Stimulated activated CD4-positive, alpha-beta T cell treated with anti-CD3 and anti-CD28 coated beads, Interleukin-1b, Interleukin-23, amount 100 ng/mL, for 1 hour (primary cell): Measurements from ENCODE around the gene ARHGEF28.

ENCODE experiments used
- DNase-seq, 2 donors: peaks; one replicate each; pipeline ENCODE4 v3.0.0-alpha.2; 2020; ENCODE audit warnings: low read depth in 2 of 2

ARHGEF28 gene

GRCh38 chr5:73735032-73735734 is 109.2 kb downstream of the ARHGEF28 start:
- no peak for DNase-seq

GRCh38 chr5:73739650-73740049 is 113.7 kb downstream of the ARHGEF28 start:
- DNase-seq = no peak

GRCh38 chr5:73740274-73740790 is 114.3 kb downstream of the ARHGEF28 start:
- DNase-seq = no peak

GRCh38 chr5:73743161-73743560 is 117.2 kb downstream of the ARHGEF28 start:
- DNase-seq = no peak

- no peak for DNase-seq
These were observed 119.8 kb downstream of the ARHGEF28 start for GRCh38 chr5:73745836-73746235.

GRCh38 chr5:73746608-73747007 is 120.6 kb downstream of the ARHGEF28 start:
- DNase-seq = no peak

- DNase-seq = no peak
These were observed 121.8 kb downstream of the ARHGEF28 start for GRCh38 chr5:73747696-73748380.

GRCh38 chr5:73748510-73749400 is 122.8 kb downstream of the ARHGEF28 start:
- no peak for DNase-seq

- DNase-seq = no peak
These were observed 123.7 kb downstream of the ARHGEF28 start for GRCh38 chr5:73749485-73750270.

GRCh38 chr5:73751254-73751914 is 125.4 kb downstream of the ARHGEF28 start:
- no peak for DNase-seq

GRCh38 chr5:73754254-73754653 is 128.3 kb downstream of the ARHGEF28 start:
- DNase-seq = no peak

- DNase-seq = no peak
These were observed 131.4 kb downstream of the ARHGEF28 start for GRCh38 chr5:73757416-73757815.

GRCh38 chr5:73759771-73760170 is 133.8 kb downstream of the ARHGEF28 start:
- DNase-seq = no peak

- DNase-seq = no peak
These were observed 137.5 kb downstream of the ARHGEF28 start for GRCh38 chr5:73763300-73764032.

- no peak for DNase-seq
These were observed 138.6 kb downstream of the ARHGEF28 start for GRCh38 chr5:73764586-73764985.

- no peak for DNase-seq
These were observed 139.0 kb downstream of the ARHGEF28 start for GRCh38 chr5:73764996-73765395.

GRCh38 chr5:73766902-73767301 is 140.9 kb downstream of the ARHGEF28 start:
- DNase-seq = no peak

- no peak for DNase-seq
These were observed 144.4 kb downstream of the ARHGEF28 start for GRCh38 chr5:73770172-73771025.

- no peak for DNase-seq
These were observed 148.9 kb downstream of the ARHGEF28 start for GRCh38 chr5:73774924-73775323.
